Gastroesophageal sphincter (tissue), 4 donors: ENCODE measurements around the gene FRG2. TPM values are rescaled to one million over a fixed set of nuclear protein-coding genes. Genes with fewer than 3 reads are reported as not detected.
A peak's percentile ranks its signal among the peaks of the same experiment; 100 is the strongest.
"Not testable (repeated sequence)": the region's sequence is repeated elsewhere in the genome, so short reads cannot be mapped to it uniquely, and the experiment has no call there.

Experiments used
- ATAC-seq: fragments of 150-250 bp; one replicate; pipeline ENCODE4 v1.9.1; 2016; ENCODE audit warnings: mild to moderate bottlenecking, moderate library complexity
- H3K27ac ChIP-seq, 4 donors: fragments of 200-600 bp; sonication (generic) in 3 of 4; 1 replicate in 3 of 4; 2 replicates in 1 of 4; pipeline ENCODE4 v1.5.1; 2016 to 2019
- H3K27me3 ChIP-seq: fragments of 200-600 bp; sonication (generic); one replicate; pipeline ENCODE4 v1.5.1; 2019
- H3K36me3 ChIP-seq, 2 donors: fragments of 200-600 bp; sonication (generic); one replicate each; pipeline ENCODE4 v1.5.1; 2019; ENCODE audit warnings: control low read depth in 1 of 2
- H3K4me1 ChIP-seq, 3 donors: fragments of 200-600 bp; sonication (generic); 1 replicate in 2 of 3; 2 replicates in 1 of 3; pipeline ENCODE4 v1.5.1; 2016 to 2019; ENCODE audit warnings: control low read depth in 2 of 3
- H3K4me3 ChIP-seq, 2 donors: fragments of 200-600 bp; sonication (generic); one replicate each; pipeline ENCODE4 v1.5.1; 2019; ENCODE audit warnings: mild to moderate bottlenecking in 1 of 2, moderate library complexity in 1 of 2
- H3K9me3 ChIP-seq, 3 donors: fragments of 200-600 bp; sonication (generic); one replicate each; pipeline ENCODE4 v1.5.1; 2017 to 2019; ENCODE audit warnings: control low read depth in 2 of 3
- WGBS, 2 donors: methylation state at CpG; one replicate each; pipeline ENCODE4 v1.1.5; 2018; ENCODE audit warnings: low coverage in 1 of 2; 5-methylcytosine and 5-hydroxymethylcytosine counted together
- total RNA-seq, 4 donors: library from RNA; depleted of rRNA; stranded (reverse); fragments of >200 nt; gene quantifications; one replicate each; pipeline ENCODE4 v1.1.0, GENCODE V29; 2016

Gene FRG2
- not detected for total RNA-seq

DNA sequence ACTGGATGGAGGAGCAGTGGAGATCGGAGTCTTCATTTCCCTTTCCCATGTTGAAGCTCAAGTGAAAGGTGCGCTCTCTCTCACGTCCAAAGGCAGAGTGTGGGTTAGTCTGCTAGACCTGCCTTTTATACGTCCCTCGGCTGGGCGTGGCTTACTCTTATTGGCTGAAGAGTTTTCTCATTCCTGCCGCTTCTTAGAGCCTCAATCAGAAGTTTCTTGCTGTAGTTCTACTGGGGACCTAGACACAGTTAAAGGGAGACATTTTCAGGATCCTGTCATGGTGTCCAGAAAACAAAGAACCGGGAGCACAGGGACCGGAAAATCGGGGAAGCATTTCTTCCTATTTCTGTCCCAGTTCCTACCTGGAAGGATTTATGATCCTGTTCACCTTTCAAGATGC lies at the start of gene FRG2:
TSS of gene FRG2 (minus strand) at position 101 of the 400 bp plus-strand sequence. CDS start at position 49, 52 bp downstream.
- no CpG with 5 or more reads among the region's 10 CpGs for WGBS, 2 donors
- H3K9me3 ChIP-seq = not testable (repeated sequence)

GRCh38 chr4:190068351-190068750 lies 41.3 kb upstream of the FRG2 start:
- ATAC-seq, H3K4me3 ChIP-seq, H3K27ac ChIP-seq, H3K9me3 ChIP-seq, H3K4me1 ChIP-seq, H3K36me3 ChIP-seq, H3K27me3 ChIP-seq: not testable (repeated sequence)
- WGBS, 2 donors = 88% methylated on average over 39 of the region's 45 CpGs; no CpG with 5 or more reads in 1 of the 2 donors

More for the DNA sequence above, at the start of gene FRG2:
- H3K4me3 ChIP-seq, H3K4me1 ChIP-seq, H3K36me3 ChIP-seq, H3K27ac ChIP-seq, ATAC-seq: not testable (repeated sequence)
- peaks cover 16% of the 10 kb centered on the region for H3K27me3 ChIP-seq

GRCh38 chr4:190064805-190065204 lies 37.7 kb upstream of the FRG2 start:
- H3K27me3 ChIP-seq, H3K27ac ChIP-seq, ATAC-seq, H3K36me3 ChIP-seq, H3K4me3 ChIP-seq, H3K4me1 ChIP-seq, H3K9me3 ChIP-seq: not testable (repeated sequence)
- WGBS, 2 donors = 21 to 43% methylated on average over 3 of the region's 3 CpGs

DNA sequence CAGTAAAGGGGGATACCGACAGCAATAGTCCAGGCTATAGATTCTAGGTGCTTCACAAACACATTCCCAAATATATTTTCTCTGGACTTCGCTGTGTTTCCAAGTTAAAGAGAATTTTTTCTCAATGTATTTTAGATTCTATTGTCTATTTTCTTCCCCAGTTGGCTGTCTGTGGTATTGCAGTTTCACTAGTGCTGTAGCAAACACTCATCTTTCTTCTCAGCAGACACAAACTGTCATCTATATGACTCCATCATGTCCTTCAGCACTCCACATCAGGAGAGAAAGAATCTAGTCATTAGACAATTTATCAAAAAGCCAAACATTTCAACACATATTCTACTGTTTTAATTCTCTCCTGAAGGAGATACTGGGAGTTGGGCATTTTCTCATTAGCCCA lies 37.3 kb upstream of the FRG2 start, which contains the start of gene DBET:
TSS of gene DBET (plus strand) at position 161 of the 400 bp plus-strand sequence.
- not testable (repeated sequence) for H3K27me3 ChIP-seq, H3K9me3 ChIP-seq, ATAC-seq, H3K27ac ChIP-seq, H3K4me1 ChIP-seq, H3K36me3 ChIP-seq, H3K4me3 ChIP-seq
- 31 to 41% methylated on average over 2 of the region's 2 CpGs for WGBS, 2 donors

DNA sequence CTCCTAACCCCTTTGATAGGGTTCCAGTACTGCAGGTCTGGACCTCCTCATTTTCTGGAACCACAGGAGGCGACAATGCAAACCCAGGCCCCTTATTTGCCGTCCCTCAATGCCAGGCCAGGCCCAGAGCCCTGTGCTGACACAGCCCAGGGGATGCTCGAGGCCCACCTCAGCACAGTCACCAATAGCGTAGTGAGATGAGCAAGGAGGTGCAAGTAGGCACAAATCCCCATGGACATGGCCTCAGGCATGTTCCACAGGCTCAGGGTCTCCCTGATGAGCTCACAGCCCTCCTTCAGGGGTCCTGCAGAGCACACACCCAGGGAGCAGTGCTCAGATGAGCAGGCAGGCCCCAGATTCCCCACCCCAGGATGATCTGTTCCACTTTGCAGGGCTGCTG lies 31.9 kb upstream of the FRG2 start:
- WGBS, 2 donors = no CpG with 5 or more reads among the region's 4 CpGs
- H3K36me3 ChIP-seq = not testable (repeated sequence)

DNA sequence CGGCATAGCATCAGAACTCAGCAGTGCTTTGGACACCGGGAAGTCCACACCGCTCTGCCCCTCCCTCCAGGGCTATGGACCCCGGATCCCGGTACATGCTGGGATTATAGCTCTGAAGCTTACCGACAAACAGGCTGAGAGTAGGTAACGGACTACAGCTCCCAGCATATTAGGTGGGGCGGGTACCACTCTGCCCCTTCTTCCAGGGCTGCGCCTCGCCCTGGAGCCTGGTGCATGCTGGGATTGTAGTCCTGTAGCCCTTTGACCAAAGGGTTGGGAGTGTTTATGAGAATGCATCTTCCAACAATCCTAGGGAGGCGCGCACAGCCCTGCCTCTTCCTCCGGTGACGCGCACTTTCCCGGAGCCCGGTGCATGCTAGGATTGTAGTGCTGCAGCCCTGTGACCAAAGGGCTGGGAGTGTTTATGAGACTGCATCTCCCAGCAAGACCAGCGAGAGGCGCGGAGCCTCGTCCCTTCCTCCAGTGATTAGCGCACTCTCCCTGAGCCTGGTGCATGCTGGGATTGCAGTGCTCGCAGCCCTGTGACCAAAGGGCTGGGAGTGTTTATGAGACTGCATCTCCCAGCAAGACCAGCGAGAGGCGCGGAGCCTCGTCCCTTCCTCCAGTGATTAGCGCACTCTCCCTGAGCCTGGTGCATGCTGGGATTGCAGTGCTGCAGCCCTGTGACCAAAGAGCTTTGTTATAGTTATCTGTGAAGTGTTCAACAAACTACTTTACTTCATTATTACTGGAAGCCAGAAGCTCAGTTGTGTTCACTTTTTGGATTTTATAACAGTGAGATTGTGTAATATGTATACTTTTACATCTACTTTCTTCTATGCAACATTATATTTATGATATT lies 22.6 kb upstream of the FRG2 start:
- WGBS, 2 donors = no CpG with 5 or more reads among the region's 28 CpGs
- not testable (repeated sequence) for ATAC-seq
- H3K27me3 ChIP-seq = peaks cover 11% of the 10 kb centered on the region

More for the DNA sequence above, 31.9 kb upstream of the FRG2 start:
- H3K4me1 ChIP-seq, H3K9me3 ChIP-seq, H3K4me3 ChIP-seq, H3K27ac ChIP-seq, H3K27me3 ChIP-seq, ATAC-seq: not testable (repeated sequence)

DNA sequence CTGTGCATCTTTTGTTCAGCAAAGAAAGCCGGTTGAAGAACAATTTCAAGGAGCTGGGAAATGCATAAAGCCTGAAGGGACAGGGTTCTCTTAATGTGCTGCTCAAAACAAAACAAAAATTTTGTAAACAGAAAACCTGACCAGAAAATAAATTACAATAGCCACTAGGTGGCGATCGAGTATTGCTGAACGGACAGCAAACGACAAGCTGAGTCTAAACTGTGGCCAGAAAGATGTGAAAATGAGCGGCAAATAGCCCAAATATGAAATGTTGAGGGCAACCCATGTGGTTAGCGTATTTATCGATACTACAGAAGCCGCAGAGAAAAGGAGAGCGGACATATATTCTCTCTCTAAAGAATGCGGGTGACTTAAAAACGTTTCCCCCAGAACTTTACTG lies 20.6 kb upstream of the FRG2 start:
- no CpG with 5 or more reads among the region's 12 CpGs for WGBS, 2 donors
- H3K4me1 ChIP-seq = not testable (repeated sequence)

More for the DNA sequence above, 22.6 kb upstream of the FRG2 start:
- H3K27ac ChIP-seq, H3K4me1 ChIP-seq, H3K36me3 ChIP-seq, H3K4me3 ChIP-seq, H3K9me3 ChIP-seq: not testable (repeated sequence)

DNA sequence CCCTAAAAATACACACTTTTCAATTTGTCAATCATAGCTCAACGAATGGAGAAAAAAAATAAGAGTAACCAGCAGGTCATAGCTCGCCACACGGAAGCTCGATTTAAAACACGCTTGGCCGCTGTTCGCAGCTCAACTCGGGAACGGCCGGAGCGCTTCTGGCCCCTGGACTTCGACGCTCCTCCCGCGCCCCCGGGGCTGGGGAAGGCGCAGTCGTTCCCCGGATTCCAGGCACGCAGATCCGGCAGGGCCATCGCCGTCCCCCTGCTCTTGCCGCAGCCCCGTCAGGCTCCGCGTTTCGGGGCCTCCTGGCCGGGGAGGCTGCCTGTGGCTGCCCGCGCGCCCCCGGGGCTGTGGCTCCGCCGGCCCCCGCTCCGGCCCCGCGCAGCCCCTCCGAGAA lies 13.8 kb upstream of the FRG2 start:
- not testable (repeated sequence) for H3K9me3 ChIP-seq, H3K27ac ChIP-seq, H3K4me1 ChIP-seq, H3K4me3 ChIP-seq, ATAC-seq, H3K36me3 ChIP-seq
- WGBS, 2 donors = no CpG with 5 or more reads among the region's 40 CpGs
- peaks cover 34% of the 10 kb centered on the region for H3K27me3 ChIP-seq

More for the DNA sequence above, 20.6 kb upstream of the FRG2 start:
- H3K27ac ChIP-seq, H3K27me3 ChIP-seq, H3K9me3 ChIP-seq, ATAC-seq, H3K36me3 ChIP-seq, H3K4me3 ChIP-seq: not testable (repeated sequence)

GRCh38 chr4:190037704-190038388 lies 10.8 kb upstream of the FRG2 start:
- H3K27me3 ChIP-seq = peaks cover 59% of the 10 kb centered on the region
- not testable (repeated sequence) for H3K4me3 ChIP-seq, H3K9me3 ChIP-seq, H3K27ac ChIP-seq, H3K36me3 ChIP-seq, ATAC-seq, H3K4me1 ChIP-seq
- WGBS, 2 donors = 0% methylated on average over 1 to 4 of the region's 39 CpGs

DNA sequence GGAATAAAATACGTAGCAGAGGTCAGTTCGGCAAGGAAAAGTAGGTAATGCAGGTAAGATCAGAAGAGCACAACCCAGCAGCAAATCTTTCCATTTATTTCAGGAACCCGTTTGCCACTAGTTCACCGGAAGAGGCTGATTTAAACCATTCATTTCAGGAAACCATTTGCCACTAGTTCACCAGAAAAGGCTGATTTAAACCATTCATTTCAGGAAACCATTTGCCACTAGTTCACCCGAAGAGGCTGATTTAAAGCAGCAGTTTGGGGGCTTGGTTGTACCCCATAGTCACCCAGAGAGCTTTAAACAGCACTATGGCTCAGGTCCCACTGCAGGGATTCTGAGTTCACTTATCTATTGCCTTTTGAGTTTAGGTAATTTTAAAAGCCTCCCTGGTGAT lies 4.2 kb upstream of the FRG2 start:
- H3K9me3 ChIP-seq, H3K36me3 ChIP-seq, H3K4me1 ChIP-seq, H3K4me3 ChIP-seq, H3K27ac ChIP-seq, ATAC-seq: not testable (repeated sequence)
- 45 to 80% methylated on average over 1 to 4 of the region's 5 CpGs for WGBS, 2 donors
- H3K27me3 ChIP-seq = peaks cover 33% of the 10 kb centered on the region

- H3K36me3 ChIP-seq, H3K9me3 ChIP-seq, H3K27ac ChIP-seq: not testable (repeated sequence)
- H3K4me3 ChIP-seq = peak overlapping the region in 1 of 2 donors; percentile 41
- H3K4me1 ChIP-seq = peaks cover 0 to 44% (median 9%) of the 10 kb centered on the region in 3 donors
- WGBS, 2 donors = 0% methylated on average over 2 of the region's 47 CpGs; no CpG with 5 or more reads in 1 of the 2 donors
- H3K27me3 ChIP-seq = peaks cover 51% of the 10 kb centered on the region
- ATAC-seq = peak; percentile 70
These were observed 4.3 kb downstream of the FRG2 start for GRCh38 chr4:190022614-190023281.

GRCh38 chr4:190021973-190022372 lies 5.1 kb downstream of the FRG2 start:
- not testable (repeated sequence) for H3K9me3 ChIP-seq, H3K36me3 ChIP-seq, H3K27ac ChIP-seq, ATAC-seq
- H3K4me1 ChIP-seq = peaks cover 0 to 51% (median 9%) of the 10 kb centered on the region in 3 donors
- 47% methylated on average over 3 of the region's 39 CpGs; no CpG with 5 or more reads in 1 of the 2 donors for WGBS, 2 donors
- peaks cover 59% of the 10 kb centered on the region for H3K27me3 ChIP-seq
- peak overlapping the region in 1 of 2 donors; percentile 36 for H3K4me3 ChIP-seq
